HepG2 (cell line): ENCODE measurements around the gene SLC38A2. TPM values are rescaled to one million over a fixed set of nuclear protein-coding genes. Genes with fewer than 3 reads are reported as not detected.

ENCODE experiments used
- BCL6 ChIP-seq: IDR thresholded peaks from 2 replicates; pipeline ENCODE4 v1.6.1; 2016; ENCODE audit warnings: missing genetic modification reagents, missing compliant biosample characterization
- DR1 ChIP-seq: sonication (generic); formaldehyde crosslinking; IDR thresholded peaks from 2 replicates; pipeline ENCODE4 v1.8.0; 2021; ENCODE audit warnings: mild to moderate bottlenecking, missing genetic modification reagents, inconsistent platforms
- HDAC2 ChIP-seq: sonication (generic); formaldehyde crosslinking; IDR thresholded peaks from 2 replicates; pipeline ENCODE4 v1.4.0; 2020; ENCODE audit warnings: missing genetic modification reagents
- HNRNPL ChIP-seq: fragments of 200-400 bp; formaldehyde crosslinking; IDR thresholded peaks from 2 replicates; pipeline ENCODE4 v1.6.1; 2017; ENCODE audit warnings: mild to moderate bottlenecking, low read depth, low read length
- JDP2 ChIP-seq: sonication (generic); formaldehyde crosslinking; IDR thresholded peaks from 2 replicates; pipeline ENCODE4 v1.8.1; 2022; ENCODE audit warnings: missing genetic modification reagents, borderline replicate concordance
- KDM3A ChIP-seq: IDR thresholded peaks from 2 replicates; pipeline ENCODE4 v1.6.1; 2018; ENCODE audit warnings: low read depth, missing compliant biosample characterization
- MAF1 ChIP-seq: sonication (generic); formaldehyde crosslinking; IDR thresholded peaks from 2 replicates; pipeline ENCODE4 v1.5.0; 2020; ENCODE audit warnings: missing genetic modification reagents, borderline replicate concordance
- PATZ1 ChIP-seq: sonication (generic); formaldehyde crosslinking; IDR thresholded peaks from 2 replicates; pipeline ENCODE4 v1.4.0; 2020; ENCODE audit warnings: missing genetic modification reagents
- PAWR ChIP-seq: sonication (generic); formaldehyde crosslinking; IDR thresholded peaks from 2 replicates; pipeline ENCODE4 v1.4.0; 2020; ENCODE audit warnings: missing genetic modification reagents, mild to moderate bottlenecking, borderline replicate concordance
- PAX8 ChIP-seq: sonication (generic); formaldehyde crosslinking; IDR thresholded peaks from 2 replicates; pipeline ENCODE4 v1.8.0; 2022; ENCODE audit warnings: mild to moderate bottlenecking, missing genetic modification reagents, borderline replicate concordance
- RARA ChIP-seq: IDR thresholded peaks from 2 replicates; pipeline ENCODE4 v1.6.1; 2016; ENCODE audit warnings: missing genetic modification reagents, missing compliant biosample characterization
- RFX1 ChIP-seq: fragments of 450-650 bp; IDR thresholded peaks from 2 replicates; pipeline ENCODE4 v1.6.1; 2017
- ZBTB20 ChIP-seq: sonication (generic); formaldehyde crosslinking; IDR thresholded peaks from 2 replicates; pipeline ENCODE4 v1.8.1; 2023; ENCODE audit warnings: missing genetic modification reagents, low read depth, mild to moderate bottlenecking, borderline replicate concordance
- ZFX ChIP-seq: sonication (generic); formaldehyde crosslinking; IDR thresholded peaks from 2 replicates; pipeline ENCODE4 v1.4.0; 2020; ENCODE audit warnings: mild to moderate bottlenecking, low read depth, missing genetic modification reagents, moderate library complexity
- ZNF263 ChIP-seq: sonication (generic); formaldehyde crosslinking; IDR thresholded peaks from 2 replicates; pipeline ENCODE4 v1.4.0; 2020; ENCODE audit warnings: missing genetic modification reagents
- ZNF274 ChIP-seq: sonication (generic); formaldehyde crosslinking; IDR thresholded peaks from 2 replicates; pipeline ENCODE4 v1.5.1; 2020; ENCODE audit warnings: mild to moderate bottlenecking, missing genetic modification reagents
- ZNF329 ChIP-seq: sonication (generic); formaldehyde crosslinking; IDR thresholded peaks from 2 replicates; pipeline ENCODE4 v1.9.0; 2021; ENCODE audit warnings: low read depth, mild to moderate bottlenecking, missing genetic modification reagents
- ZNF441 ChIP-seq: sonication (generic); formaldehyde crosslinking; IDR thresholded peaks from 2 replicates; pipeline ENCODE4 v1.7.0; 2021; ENCODE audit warnings: missing genetic modification reagents, borderline replicate concordance
- ZNF572 ChIP-seq: sonication (generic); formaldehyde crosslinking; IDR thresholded peaks from 2 replicates; pipeline ENCODE4 v1.5.1; 2020; ENCODE audit warnings: mild to moderate bottlenecking, missing genetic modification reagents
- ZNF609 ChIP-seq: sonication (generic); formaldehyde crosslinking; IDR thresholded peaks from 2 replicates; pipeline ENCODE4 v1.4.0; 2020; ENCODE audit warnings: mild to moderate bottlenecking, missing genetic modification reagents, borderline replicate concordance
- polyA plus RNA-seq, 8 experiments: library from polyadenylated mRNA; depleted of rRNA in 3 of 8; stranded (reverse) in 7 of 8; unstranded in 1 of 8; fragments of >200 nt; fragmentation: Illumina TruSeq in 4 of 8; extraction: Trizol in 4 of 8; gene quantifications; 2 replicates each; pipeline versions ENCODE4 v1.2.1 to v1.2.3, GENCODE V29; 2011 to 2016; ENCODE audit warnings: low read depth in 4 of 8, missing spikeins in 1 of 8, mixed read lengths in 1 of 8; ENCODE audit not compliant: insufficient read depth in 1 of 8
- total RNA-seq, 5 experiments: library from RNA; depleted of rRNA; stranded (reverse); fragments of >200 nt; fragmentation: Illumina TruSeq; extraction: Trizol; gene quantifications; 2 replicates each; pipeline ENCODE4 v1.2.3, GENCODE V29; 2016; ENCODE audit warnings: low read depth in 1 of 5
- TF ChIP-seq, protein P1 (sequence below): sonication (generic); formaldehyde crosslinking; IDR thresholded peaks from 2 replicates; pipeline ENCODE4 v1.9.0; 2021; ENCODE audit warnings: missing genetic modification reagents, borderline replicate concordance

Gene SLC38A2
- total and polyA plus RNA-seq, 2 of the 13 experiments (the other 11 are each of a cell fraction or from before 2014, with no cell fraction given) = 368 to 880 TPM

DNA sequence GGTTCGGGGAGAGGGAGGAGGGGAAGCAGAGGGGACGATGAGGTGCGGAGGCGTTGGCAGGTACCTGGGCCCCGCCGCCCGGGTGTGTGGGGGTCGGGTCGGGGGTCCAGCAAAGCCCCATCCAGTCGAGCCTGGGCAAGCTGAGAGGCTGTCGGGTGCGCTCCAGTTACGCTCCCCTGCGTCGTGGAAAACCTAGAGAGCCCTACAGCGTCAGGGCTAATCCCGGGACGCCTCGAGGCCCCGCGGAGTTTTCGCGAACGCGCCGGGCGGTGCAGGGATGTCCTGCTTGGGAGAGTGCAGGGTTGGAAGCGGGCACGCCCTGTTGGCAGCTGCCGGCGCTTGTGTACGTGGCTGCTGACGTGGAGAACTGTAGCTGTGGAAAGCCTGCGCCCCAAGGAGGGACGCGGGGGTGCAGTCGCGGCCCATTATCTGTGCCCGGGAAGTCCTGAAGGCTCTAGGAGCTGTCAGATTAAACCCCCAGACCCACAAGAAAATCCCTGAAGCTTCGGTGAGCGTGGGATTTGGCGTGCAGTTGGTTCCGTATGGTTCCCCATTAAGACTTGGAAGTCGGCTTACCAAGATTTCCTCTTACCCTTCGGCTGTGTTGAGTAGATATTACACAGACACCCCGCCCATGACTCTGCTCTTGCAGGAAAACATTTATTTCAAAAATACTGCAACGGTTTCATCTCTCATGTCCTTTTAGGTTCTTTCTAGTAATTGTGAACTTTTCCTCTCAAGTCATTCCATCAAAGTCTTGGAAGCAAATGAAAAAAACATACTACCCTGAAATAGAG lies 11.3 kb upstream of the SLC38A2 start (continued):
- TF ChIP-seq ZNF329 = 0 out of 2 replicates have a peak, but pooled peaks have one; percentile 11
- peak; percentile 59; the same call in 1 of the 2 replicates for TF ChIP-seq PAX8 (CRISPR knock-in tag)
- TF ChIP-seq ZNF572 = no peak
- TF ChIP-seq HNRNPL = peak; percentile 90
- TF ChIP-seq ZBTB20 (CRISPR knock-in tag) = peak; percentile 64; the same call in 1 of the 2 replicates
- TF ChIP-seq ZNF274 = no peak
- TF ChIP-seq ZNF263 (CRISPR knock-in tag) = peak; percentile 74; the same call in 1 of the 2 replicates
- TF ChIP-seq MAF1 (CRISPR knock-in tag) = 0 out of 2 replicates have a peak, but pooled peaks have one; percentile 28
- peak; percentile 24 for TF ChIP-seq ZFX (CRISPR knock-in tag)
- TF ChIP-seq RARA = peak; percentile 39
- no peak for TF ChIP-seq JDP2
- TF ChIP-seq ZNF609 (CRISPR knock-in tag) = peak; percentile 74; the same call in 1 of the 2 replicates
- peak; percentile 63 for TF ChIP-seq PATZ1 (CRISPR knock-in tag)
- no peak for TF ChIP-seq DR1 (CRISPR knock-in tag)
- TF ChIP-seq ZNF441 (CRISPR knock-in tag) = peak; percentile 31; the same call in 1 of the 2 replicates
- TF ChIP-seq BCL6 (CRISPR knock-in tag) = peak; percentile 69
- TF ChIP-seq RFX1 = no peak
- TF ChIP-seq, protein P1, sequence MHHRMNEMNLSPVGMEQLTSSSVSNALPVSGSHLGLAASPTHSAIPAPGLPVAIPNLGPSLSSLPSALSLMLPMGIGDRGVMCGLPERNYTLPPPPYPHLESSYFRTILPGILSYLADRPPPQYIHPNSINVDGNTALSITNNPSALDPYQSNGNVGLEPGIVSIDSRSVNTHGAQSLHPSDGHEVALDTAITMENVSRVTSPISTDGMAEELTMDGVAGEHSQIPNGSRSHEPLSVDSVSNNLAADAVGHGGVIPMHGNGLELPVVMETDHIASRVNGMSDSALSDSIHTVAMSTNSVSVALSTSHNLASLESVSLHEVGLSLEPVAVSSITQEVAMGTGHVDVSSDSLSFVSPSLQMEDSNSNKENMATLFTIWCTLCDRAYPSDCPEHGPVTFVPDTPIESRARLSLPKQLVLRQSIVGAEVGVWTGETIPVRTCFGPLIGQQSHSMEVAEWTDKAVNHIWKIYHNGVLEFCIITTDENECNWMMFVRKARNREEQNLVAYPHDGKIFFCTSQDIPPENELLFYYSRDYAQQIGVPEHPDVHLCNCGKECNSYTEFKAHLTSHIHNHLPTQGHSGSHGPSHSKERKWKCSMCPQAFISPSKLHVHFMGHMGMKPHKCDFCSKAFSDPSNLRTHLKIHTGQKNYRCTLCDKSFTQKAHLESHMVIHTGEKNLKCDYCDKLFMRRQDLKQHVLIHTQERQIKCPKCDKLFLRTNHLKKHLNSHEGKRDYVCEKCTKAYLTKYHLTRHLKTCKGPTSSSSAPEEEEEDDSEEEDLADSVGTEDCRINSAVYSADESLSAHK (CRISPR knock-in tag) = 0 out of 2 replicates have a peak, but pooled peaks have one; percentile 55
- peak; percentile 75 for TF ChIP-seq HDAC2 (CRISPR knock-in tag)
- no peak for TF ChIP-seq PAWR
- TF ChIP-seq KDM3A (CRISPR knock-in tag) = peak; percentile 59; the same call in 1 of the 2 replicates
